B cell (primary cell): ENCODE data around the gene BRSK2. TPM values are rescaled to one million over a fixed set of nuclear protein-coding genes. Genes with fewer than 3 reads are reported as not detected.

Source experiments
- ATAC-seq: fragments of 200-7000 bp; cut with Tn5 transposase; one replicate; pipeline ENCODE4 v1.10.0; 2021; ENCODE audit warnings: low read depth, mild to moderate bottlenecking, moderate number of reproducible peaks, moderate library complexity
- CTCF ChIA-PET: fragments of 350-600 bp; sonication (Branson Sonifier 250); formaldehyde crosslinking; loops from one replicate; lab custom pipeline; 2021; ENCODE audit warnings: antibody characterized with exemption, inconsistent platforms; lab: Charles Lee
- POLR2A ChIA-PET: fragments of 350-600 bp; sonication (Branson Sonifier 250); formaldehyde crosslinking; loops from one replicate; lab custom pipeline; 2021; ENCODE audit warnings: antibody characterized with exemption; lab: Charles Lee
- DNase-seq: peaks from one replicate; pipeline ENCODE4 v3.0.0; 2013
- H2AFZ ChIP-seq: 2 replicates; pipeline ENCODE4 v1.6.1; 2012; ENCODE audit warnings: mild to moderate bottlenecking, low read depth, low read length; ENCODE audit not compliant: insufficient read depth, poor library complexity, severe bottlenecking
- H3K27ac ChIP-seq, 2 donors: 1 replicate in 1 of 2; 2 replicates in 1 of 2; pipeline ENCODE4 v1.5.1; 2012 to 2013; ENCODE audit warnings: low read length in 2 of 2, mild to moderate bottlenecking in 2 of 2, moderate library complexity in 1 of 2
- H3K27me3 ChIP-seq, 4 experiments: fragments of 200-600 bp in 1 of 4; sonication (generic) in 1 of 4; replicated peaks in 1 of 4; 1 replicate in 2 of 4; 2 replicates in 2 of 4; pipeline versions ENCODE4 v1.6.1 to v1.7.0; 2013 to 2016; ENCODE audit warnings: low read length in 3 of 4, mild to moderate bottlenecking in 2 of 4, mixed read lengths in 1 of 4, moderate library complexity in 1 of 4; ENCODE audit not compliant: insufficient read depth in 4 of 4, control insufficient read depth in 3 of 4; ENCODE audit errors: control extremely low read depth in 1 of 4
- H3K36me3 ChIP-seq, 2 experiments: replicated peaks in 1 of 2; 1 replicate in 1 of 2; 2 replicates in 1 of 2; pipeline versions ENCODE4 v1.6.1 to v1.7.1; 2013; ENCODE audit warnings: low read length in 1 of 2; ENCODE audit not compliant: insufficient read depth in 2 of 2, control insufficient read depth in 1 of 2; ENCODE audit errors: control extremely low read depth in 1 of 2, extremely low read depth in 1 of 2
- H3K4me1 ChIP-seq, 2 donors: fragments of 200-600 bp in 1 of 2; sonication (generic) in 1 of 2; 1 replicate in 1 of 2; 2 replicates in 1 of 2; pipeline versions ENCODE4 v1.5.1 to v1.6.1; 2013 to 2017; ENCODE audit warnings: low read length in 2 of 2; ENCODE audit not compliant: control insufficient read depth in 2 of 2, insufficient read depth in 2 of 2
- H3K4me2 ChIP-seq: replicated peaks from 2 replicates; pipeline ENCODE3; 2012; ENCODE audit warnings: mild to moderate bottlenecking, low read depth, low read length; ENCODE audit not compliant: poor library complexity, severe bottlenecking
- H3K4me3 ChIP-seq, 5 experiments: fragments of 200-600 bp in 1 of 5; sonication (generic) in 1 of 5; 1 replicate in 3 of 5; 2 replicates in 2 of 5; pipeline versions ENCODE4 v1.5.1 to v1.7.0; 2011 to 2016; ENCODE audit warnings: low read length in 4 of 5, mild to moderate bottlenecking in 4 of 5, low read depth in 2 of 5, control low read depth in 1 of 5, moderate library complexity in 1 of 5; ENCODE audit not compliant: insufficient read depth in 1 of 5; ENCODE audit errors: control extremely low read depth in 1 of 5, extremely low read depth in 1 of 5
- H3K79me2 ChIP-seq: fragments of 200-600 bp; sonication (generic); one replicate; pipeline ENCODE4 v1.6.0; 2016; ENCODE audit warnings: low read length; ENCODE audit not compliant: control insufficient read depth, insufficient read depth
- H3K9ac ChIP-seq: fragments of 200-600 bp; sonication (generic); 2 replicates; pipeline ENCODE4 v1.6.1; 2017; ENCODE audit warnings: mild to moderate bottlenecking, low read length, moderate library complexity
- H3K9me3 ChIP-seq, 3 donors: one replicate each; pipeline versions ENCODE4 v1.6.1 to v1.7.1; 2013; ENCODE audit warnings: low read length in 2 of 3; ENCODE audit not compliant: control insufficient read depth in 2 of 3, insufficient read depth in 1 of 3; ENCODE audit errors: control extremely low read depth in 1 of 3
- H4K20me1 ChIP-seq: 2 replicates; pipeline ENCODE4 v1.6.0; 2012; ENCODE audit warnings: mild to moderate bottlenecking, low read length; ENCODE audit not compliant: insufficient read depth, control insufficient read depth, poor library complexity, severe bottlenecking
- H3K27ac Mint-ChIP-seq: one replicate; pipeline ENCODE4 v1.8.0; 2021; ENCODE audit warnings: mixed read lengths
- H3K27me3 Mint-ChIP-seq: one replicate; pipeline ENCODE4 v1.8.0; 2021; ENCODE audit warnings: mixed read lengths
- H3K4me1 Mint-ChIP-seq: one replicate; pipeline ENCODE4 v1.8.0; 2021; ENCODE audit warnings: mixed read lengths
- H3K4me3 Mint-ChIP-seq: one replicate; pipeline ENCODE4 v1.8.0; 2021; ENCODE audit warnings: mixed read lengths
- H3K9me3 Mint-ChIP-seq: one replicate; pipeline ENCODE4 v1.8.0; 2022; ENCODE audit warnings: mixed read lengths; ENCODE audit not compliant: insufficient read depth
- EZH2 ChIP-seq: IDR thresholded peaks from 2 replicates; pipeline ENCODE4 v1.6.1; 2012; ENCODE audit warnings: borderline replicate concordance, low read depth, mild to moderate bottlenecking, moderate library complexity, low read length; ENCODE audit not compliant: insufficient read depth, poor library complexity, severe bottlenecking
- WGBS: methylation state at CpG from one replicate; pipeline ENCODE4 v1.1.5; 2013; ENCODE audit warnings: missing lambda C conversion rate; ENCODE audit not compliant: insufficient coverage; 5-methylcytosine and 5-hydroxymethylcytosine counted together
- intact Hi-C: fragments of 100-400 bp; cut with micrococcal nuclease; formaldehyde crosslinking; loops from one replicate; pipeline ENCODE4 v1.10.0; 2022
- polyA plus RNA-seq: library from polyadenylated mRNA; depleted of rRNA; stranded (reverse); fragments of >200 nt; gene quantifications from 2 replicates; pipeline ENCODE4 v1.2.3, GENCODE V29; 2012
- total RNA-seq, 2 donors: library from RNA; stranded (reverse); fragments of 120-200 nt in 1 of 2; gene quantifications; 1 replicate in 1 of 2; 2 replicates in 1 of 2; pipeline versions ENCODE4 v1.2.3 to v1.2.4, GENCODE V29; 2013 to 2022
- TF ChIP-seq, protein P1 (sequence below): fragments of 200-600 bp; IDR thresholded peaks from one replicate; pipeline ENCODE4 v1.8.0; 2022; ENCODE audit warnings: antibody characterized with exemption, mild to moderate bottlenecking

Gene BRSK2
- total and polyA plus RNA-seq, 2 donors (not counting 1 experiment from before 2014, with no cell fraction given): 0.51 to 0.79 TPM

DNA sequence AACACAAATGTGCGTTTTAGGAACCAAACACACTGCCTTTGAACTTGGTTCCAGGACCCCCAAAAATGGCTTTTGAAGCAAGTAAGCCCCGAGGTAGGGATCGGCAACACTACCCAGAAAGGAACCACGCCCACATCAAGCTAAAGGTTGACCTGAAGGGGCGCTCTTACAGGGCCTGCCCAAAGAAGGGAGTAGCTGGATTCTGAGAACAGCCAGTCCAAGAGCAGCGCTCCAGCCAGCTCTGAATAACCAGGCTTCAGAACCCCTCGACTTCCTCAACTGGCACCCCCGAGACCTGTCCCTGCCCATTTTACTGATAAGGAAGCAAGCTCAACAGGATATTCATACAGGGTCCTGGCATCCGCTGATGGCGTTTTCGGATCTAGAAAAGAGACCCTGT is 115.7 kb downstream of the BRSK2 start:
- H3K4me2 ChIP-seq: no peak overlapping the region
- DNase-seq (no peak), ATAC-seq (no peak)
- no peak overlapping the region for H3K4me3 Mint-ChIP-seq
- H3K9me3 ChIP-seq: peaks cover 0 to 2% (median 0%) of the 10 kb centered on the region in 3 donors
- TF ChIP-seq, protein P1, sequence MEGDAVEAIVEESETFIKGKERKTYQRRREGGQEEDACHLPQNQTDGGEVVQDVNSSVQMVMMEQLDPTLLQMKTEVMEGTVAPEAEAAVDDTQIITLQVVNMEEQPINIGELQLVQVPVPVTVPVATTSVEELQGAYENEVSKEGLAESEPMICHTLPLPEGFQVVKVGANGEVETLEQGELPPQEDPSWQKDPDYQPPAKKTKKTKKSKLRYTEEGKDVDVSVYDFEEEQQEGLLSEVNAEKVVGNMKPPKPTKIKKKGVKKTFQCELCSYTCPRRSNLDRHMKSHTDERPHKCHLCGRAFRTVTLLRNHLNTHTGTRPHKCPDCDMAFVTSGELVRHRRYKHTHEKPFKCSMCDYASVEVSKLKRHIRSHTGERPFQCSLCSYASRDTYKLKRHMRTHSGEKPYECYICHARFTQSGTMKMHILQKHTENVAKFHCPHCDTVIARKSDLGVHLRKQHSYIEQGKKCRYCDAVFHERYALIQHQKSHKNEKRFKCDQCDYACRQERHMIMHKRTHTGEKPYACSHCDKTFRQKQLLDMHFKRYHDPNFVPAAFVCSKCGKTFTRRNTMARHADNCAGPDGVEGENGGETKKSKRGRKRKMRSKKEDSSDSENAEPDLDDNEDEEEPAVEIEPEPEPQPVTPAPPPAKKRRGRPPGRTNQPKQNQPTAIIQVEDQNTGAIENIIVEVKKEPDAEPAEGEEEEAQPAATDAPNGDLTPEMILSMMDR: no peak
- TF ChIP-seq EZH2: no peak
- no peak overlapping the region for H2AFZ ChIP-seq
- no peaks in the 10 kb centered on the region for H3K9me3 Mint-ChIP-seq
- peaks cover 98% of the 10 kb centered on the region for H3K79me2 ChIP-seq
- intact Hi-C loops: no loop called here
- H3K4me1 Mint-ChIP-seq: peaks cover 31% of the 10 kb centered on the region
- no peak overlapping the region for H3K27ac ChIP-seq
- no peak overlapping the region for H3K27ac Mint-ChIP-seq
- H3K9ac ChIP-seq: no peak overlapping the region
- 95% methylated on average over 11 of the region's 11 CpGs for WGBS
- no peak overlapping the region for H3K4me3 ChIP-seq
- CTCF ChIA-PET: no interaction called here
- peaks cover 0 to 24% of the 10 kb centered on the region in 2 donors for H3K4me1 ChIP-seq
- H4K20me1 ChIP-seq: peaks cover 99% of the 10 kb centered on the region
- POLR2A ChIA-PET: no interaction called here
- H3K27me3 ChIP-seq: no peaks in the 10 kb centered on the region
- H3K27me3 Mint-ChIP-seq: no peaks in the 10 kb centered on the region
- no peaks in the 10 kb centered on the region for H3K36me3 ChIP-seq

- no peak overlapping the region for H3K9ac ChIP-seq
- H3K79me2 ChIP-seq: peaks cover 100% of the 10 kb centered on the region
- Mint-ChIP-seq H3K4me3 (no peak overlapping the region), H3K4me1 (peaks cover 36% of the 10 kb centered on the region), H3K27ac (no peak overlapping the region), H3K27me3 (no peaks in the 10 kb centered on the region), H3K9me3 (no peaks in the 10 kb centered on the region)
- H3K36me3 ChIP-seq: no peaks in the 10 kb centered on the region
- no peak overlapping the region for H2AFZ ChIP-seq
- DNase-seq (no peak), ATAC-seq (no peak)
- peaks cover 0 to 24% of the 10 kb centered on the region in 2 donors for H3K4me1 ChIP-seq
- peaks cover 100% of the 10 kb centered on the region for H4K20me1 ChIP-seq
- H3K4me2 ChIP-seq: no peak overlapping the region
- no peak overlapping the region for H3K27ac ChIP-seq
- ChIA-PET CTCF (no interaction called here), POLR2A (no interaction called here)
- no peak overlapping the region for H3K4me3 ChIP-seq
- intact Hi-C loops: no loop called here
- WGBS: 72% methylated on average over 9 of the region's 9 CpGs
- TF ChIP-seq EZH2: no peak
- no peaks in the 10 kb centered on the region for H3K27me3 ChIP-seq
- H3K9me3 ChIP-seq: no peaks in the 10 kb centered on the region
Observed at GRCh38 chr11:1506981-1507380, 117.2 kb downstream of the BRSK2 start.
